Esophagus squamous epithelium (tissue), 4 donors: ENCODE data around the gene ANKRD28.

ENCODE experiments used
- CTCF ChIP-seq, 6 experiments: fragments of 450-650 bp in 4 of 6; fragments of 200-600 bp in 2 of 6; sonication (generic) in 2 of 6; IDR thresholded peaks; one replicate each; pipeline ENCODE4 v1.5.1; 2016 to 2019; ENCODE audit warnings: antibody characterized with exemption in 6 of 6, mild to moderate bottlenecking in 4 of 6, moderate library complexity in 4 of 6
- POLR2A ChIP-seq, 4 donors: fragments of 450-650 bp; IDR thresholded peaks; one replicate each; pipeline ENCODE4 v1.6.1; 2017; ENCODE audit warnings: antibody characterized with exemption in 4 of 4, mild to moderate bottlenecking in 4 of 4, moderate library complexity in 3 of 4

DNA sequence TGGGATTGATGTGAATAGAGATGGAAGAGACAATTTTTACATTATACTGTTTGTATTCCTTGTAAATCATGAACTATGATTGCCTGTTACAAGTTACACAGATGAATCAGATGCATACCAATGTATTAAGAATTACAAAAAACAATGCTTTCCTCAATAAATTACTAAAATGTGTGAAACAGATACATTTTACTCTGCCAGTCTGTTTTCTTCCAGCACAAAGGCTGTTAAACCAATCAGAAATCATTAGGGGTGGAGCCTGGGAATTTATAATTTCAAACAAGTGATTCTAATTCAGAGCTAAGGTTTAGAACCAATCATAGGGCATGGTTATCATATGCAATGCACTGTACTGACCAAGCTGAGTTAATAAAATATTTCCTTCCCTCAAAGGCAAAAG lies 21.8 kb upstream of the ANKRD28 start:
- TF ChIP-seq CTCF (IDR thresholded peaks at IDR 0.05) = no peak
- no peak for TF ChIP-seq POLR2A (IDR thresholded peaks at IDR 0.05)
